Measurements from ENCODE around the gene RETSAT. TPM values are rescaled to one million over a fixed set of nuclear protein-coding genes. Genes with fewer than 3 reads are reported as not detected.
"Not testable (repeated sequence)": the region's sequence is repeated elsewhere in the genome, so short reads cannot be mapped to it uniquely, and the experiment has no call there.

Gene RETSAT
- total RNA-seq, 1 donor from 2014 or later: 26.0 TPM

GRCh38 chr2:85387754-85388153 is 33.4 kb upstream of the RETSAT start:
- H3K27ac Mint-ChIP-seq (ENCODE audit: unreplicated experiment): no peak overlapping the region
- H3K27me3 Mint-ChIP-seq (ENCODE audit: low read depth): no peaks in the 10 kb centered on the region

GRCh38 chr2:85385746-85386145 is 31.4 kb upstream of the RETSAT start:
- no peak overlapping the region for H3K27ac Mint-ChIP-seq (ENCODE audit: unreplicated experiment)

More at GRCh38 chr2:85387754-85388153, 33.4 kb upstream of the RETSAT start:
- Mint-ChIP-seq H3K9me3 (no peaks in the 10 kb centered on the region), H3K36me3 (ENCODE audit: low read depth) (peaks cover 8% of the 10 kb centered on the region), H3K4me3 (no peak overlapping the region), H3K4me1 (peaks cover 6% of the 10 kb centered on the region)
- no peak for DNase-seq (ENCODE audit: low read depth, low spot score)
- no peak for TF ChIP-seq CTCF (conservative IDR thresholded peaks at IDR 0.05)

GRCh38 chr2:85383850-85384249 is 29.5 kb upstream of the RETSAT start:
- peaks cover 28% of the 10 kb centered on the region for H3K36me3 Mint-ChIP-seq (ENCODE audit: low read depth)
- DNase-seq (ENCODE audit: low read depth, low spot score): no peak
- H3K4me1 Mint-ChIP-seq: peaks cover 3% of the 10 kb centered on the region
- TF ChIP-seq CTCF (conservative IDR thresholded peaks at IDR 0.05): no peak
- no peak overlapping the region for H3K27ac Mint-ChIP-seq (ENCODE audit: unreplicated experiment)
- peaks cover 1% of the 10 kb centered on the region for H3K9me3 Mint-ChIP-seq
- no peak overlapping the region for H3K4me3 Mint-ChIP-seq
- H3K27me3 Mint-ChIP-seq (ENCODE audit: low read depth): no peaks in the 10 kb centered on the region

More at GRCh38 chr2:85385746-85386145, 31.4 kb upstream of the RETSAT start:
- no peaks in the 10 kb centered on the region for H3K9me3 Mint-ChIP-seq
- H3K27me3 Mint-ChIP-seq (ENCODE audit: low read depth): no peaks in the 10 kb centered on the region
- H3K4me1 Mint-ChIP-seq: peaks cover 6% of the 10 kb centered on the region
- no peak overlapping the region for H3K4me3 Mint-ChIP-seq
- no peak for DNase-seq (ENCODE audit: low read depth, low spot score)
- no peak for TF ChIP-seq CTCF (conservative IDR thresholded peaks at IDR 0.05)
- H3K36me3 Mint-ChIP-seq (ENCODE audit: low read depth): peaks cover 11% of the 10 kb centered on the region

GRCh38 chr2:85383151-85383550 is 28.8 kb upstream of the RETSAT start:
- not testable (repeated sequence) for H3K27ac Mint-ChIP-seq (ENCODE audit: unreplicated experiment); DNase-seq (ENCODE audit: low read depth, low spot score); H3K27me3 Mint-ChIP-seq (ENCODE audit: low read depth); H3K9me3 Mint-ChIP-seq; H3K4me3 Mint-ChIP-seq; H3K4me1 Mint-ChIP-seq
- peaks cover 35% of the 10 kb centered on the region for H3K36me3 Mint-ChIP-seq (ENCODE audit: low read depth)

GRCh38 chr2:85380048-85380447 is 25.7 kb upstream of the RETSAT start:
- H3K27ac Mint-ChIP-seq (ENCODE audit: unreplicated experiment): no peak overlapping the region
- no peak for TF ChIP-seq CTCF (conservative IDR thresholded peaks at IDR 0.05)
- H3K4me3 Mint-ChIP-seq: no peak overlapping the region
- H3K36me3 Mint-ChIP-seq (ENCODE audit: low read depth): peaks cover 47% of the 10 kb centered on the region
- no peak for DNase-seq (ENCODE audit: low read depth, low spot score)
- H3K27me3 Mint-ChIP-seq (ENCODE audit: low read depth): no peaks in the 10 kb centered on the region
- H3K9me3 Mint-ChIP-seq: peaks cover 7% of the 10 kb centered on the region
- H3K4me1 Mint-ChIP-seq: no peaks in the 10 kb centered on the region

GRCh38 chr2:85378257-85378656 is 23.9 kb upstream of the RETSAT start:
- Mint-ChIP-seq H3K9me3 (peaks cover 8% of the 10 kb centered on the region), H3K4me3 (no peak overlapping the region), H3K27ac (ENCODE audit: unreplicated experiment) (no peak overlapping the region), H3K36me3 (ENCODE audit: low read depth) (peaks cover 48% of the 10 kb centered on the region), H3K4me1 (no peaks in the 10 kb centered on the region), H3K27me3 (ENCODE audit: low read depth) (no peaks in the 10 kb centered on the region)
- no peak for DNase-seq (ENCODE audit: low read depth, low spot score)
- no peak for TF ChIP-seq CTCF (conservative IDR thresholded peaks at IDR 0.05)

Data from neural crest cell (in vitro differentiated cells).